SW480 (cell line): ENCODE data around the gene KCND1.
"Not testable (repeated sequence)": the region's sequence is repeated elsewhere in the genome, so short reads cannot be mapped to it uniquely, and the experiment has no call there.

Source experiments
- DNase-seq: peaks from one replicate; pipeline ENCODE4 v3.0.0-alpha.2; 2016; ENCODE audit warnings: low spot score

The KCND1 gene

DNA sequence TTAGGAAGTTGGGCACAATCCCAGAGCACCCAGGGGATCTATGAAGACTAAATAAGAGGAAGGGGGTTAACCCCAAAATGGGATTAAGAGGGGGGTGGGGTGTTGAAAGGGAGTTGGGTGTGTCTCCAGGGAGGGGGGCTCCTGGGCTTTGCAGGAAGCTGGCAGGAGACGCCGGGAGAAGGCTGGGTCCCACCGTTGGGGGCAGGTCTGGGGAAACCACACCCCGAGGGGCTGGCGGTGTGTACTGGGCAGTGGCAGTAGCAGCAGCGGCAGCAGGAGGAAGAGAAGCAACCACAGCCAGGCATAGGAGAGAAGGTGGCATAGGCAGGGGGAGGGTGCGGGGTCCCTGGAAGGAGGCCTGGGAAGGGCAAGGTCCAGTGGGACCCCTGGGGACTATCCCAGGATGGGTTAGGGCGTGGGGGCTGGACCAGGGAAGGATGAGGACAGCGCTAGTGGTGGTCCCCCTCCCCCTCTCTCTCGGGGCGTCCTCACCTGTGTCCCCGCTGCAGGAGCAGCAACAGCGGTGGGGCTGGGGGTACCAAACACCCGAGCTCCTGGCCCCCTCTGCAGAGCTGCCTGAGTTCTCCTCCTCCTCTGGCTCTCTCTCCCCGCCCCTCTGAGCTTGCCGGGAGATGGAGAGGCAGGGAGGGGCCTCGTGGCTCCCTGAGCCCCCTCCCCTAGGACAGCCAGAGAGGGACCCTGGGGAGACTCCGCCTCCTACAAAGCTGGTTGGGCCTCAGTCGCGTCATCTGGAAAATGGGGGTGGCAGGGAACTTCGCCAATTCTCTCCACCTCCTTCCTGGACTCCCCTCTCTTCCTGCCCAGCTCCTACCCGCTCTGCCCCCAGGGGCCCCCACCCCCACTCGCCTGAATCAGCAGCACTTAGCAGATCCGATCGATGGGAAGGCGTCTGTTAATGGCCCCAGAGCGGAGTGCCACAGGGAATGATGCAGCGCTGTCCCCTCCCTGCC is at the start of gene KCND1:
Gene KCND1 (minus strand): TSS at position 596 of the 971 bp plus-strand sequence. CDS start 1,573 bp downstream, outside the sequence.
- DNase-seq: peak; percentile 25

DNA sequence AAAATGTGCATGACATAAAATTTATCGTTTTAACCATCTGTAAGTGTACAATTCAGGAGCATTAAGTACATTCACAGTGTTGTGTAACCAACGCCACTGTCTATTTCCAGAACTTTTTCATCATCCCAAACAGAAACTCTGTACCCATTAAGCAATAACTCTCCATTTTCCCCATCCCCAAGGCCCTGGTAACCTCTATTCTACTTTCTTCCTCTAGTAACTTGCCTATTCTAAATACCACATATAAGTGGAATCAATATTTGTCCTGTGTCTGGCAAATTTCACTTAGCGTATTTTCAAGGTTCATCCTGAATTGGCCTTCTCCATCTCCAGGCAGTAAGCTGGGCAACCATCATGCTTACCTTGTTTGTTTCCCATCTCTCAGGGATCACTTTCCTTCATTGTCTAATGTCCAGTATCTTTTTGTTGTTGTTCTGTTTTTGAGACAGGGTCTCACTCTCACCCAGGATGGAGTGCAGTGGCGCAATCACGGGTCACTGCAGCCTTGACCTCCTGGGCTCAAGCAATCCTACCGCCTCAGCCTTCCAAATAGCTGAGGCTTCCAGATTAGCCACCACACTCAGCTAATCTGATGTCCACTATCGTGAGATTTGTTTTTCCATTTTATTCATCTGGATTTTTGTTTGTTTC is 48.1 kb upstream of the KCND1 start:
- DNase-seq: no peak

DNA sequence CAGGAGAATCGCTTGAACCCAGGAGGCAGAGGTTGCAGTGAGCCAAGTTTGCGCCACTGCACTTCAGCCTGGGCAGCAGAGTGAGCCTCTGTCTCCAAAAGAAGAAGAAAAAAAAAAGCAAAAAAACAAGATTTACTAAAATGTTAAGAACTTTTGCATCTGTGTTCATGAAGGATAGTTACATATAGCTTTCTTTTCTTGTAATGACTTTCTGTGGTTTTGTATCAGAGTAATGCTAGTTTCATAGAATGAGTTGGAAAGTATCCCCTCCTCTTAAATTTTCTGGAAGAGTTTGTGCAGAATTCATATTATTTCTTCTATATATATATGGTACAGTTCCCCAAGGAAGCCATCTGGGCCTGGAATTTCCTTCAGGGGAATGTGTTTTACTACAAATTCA is 47.4 kb upstream of the KCND1 start:
- DNase-seq: no peak

DNA sequence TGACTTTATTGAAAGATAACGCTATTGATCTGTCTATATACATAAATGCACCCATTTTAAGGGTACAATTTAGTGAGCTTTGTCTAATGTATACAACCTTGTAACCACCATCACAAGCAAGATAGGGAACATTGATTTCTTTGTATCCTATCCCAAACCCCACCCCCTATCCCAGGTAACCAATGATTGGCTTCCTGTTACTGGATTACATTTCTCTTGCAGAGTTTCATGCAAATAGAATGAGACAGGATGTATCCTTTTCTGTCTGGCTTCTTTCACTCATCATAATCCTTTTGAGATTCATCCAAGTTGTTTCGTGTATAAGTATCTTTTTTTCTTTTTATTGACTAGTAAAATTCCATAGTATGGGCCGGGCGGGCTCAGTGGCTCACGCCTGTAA is 32.1 kb upstream of the KCND1 start:
- DNase-seq: peak; percentile 17

DNA sequence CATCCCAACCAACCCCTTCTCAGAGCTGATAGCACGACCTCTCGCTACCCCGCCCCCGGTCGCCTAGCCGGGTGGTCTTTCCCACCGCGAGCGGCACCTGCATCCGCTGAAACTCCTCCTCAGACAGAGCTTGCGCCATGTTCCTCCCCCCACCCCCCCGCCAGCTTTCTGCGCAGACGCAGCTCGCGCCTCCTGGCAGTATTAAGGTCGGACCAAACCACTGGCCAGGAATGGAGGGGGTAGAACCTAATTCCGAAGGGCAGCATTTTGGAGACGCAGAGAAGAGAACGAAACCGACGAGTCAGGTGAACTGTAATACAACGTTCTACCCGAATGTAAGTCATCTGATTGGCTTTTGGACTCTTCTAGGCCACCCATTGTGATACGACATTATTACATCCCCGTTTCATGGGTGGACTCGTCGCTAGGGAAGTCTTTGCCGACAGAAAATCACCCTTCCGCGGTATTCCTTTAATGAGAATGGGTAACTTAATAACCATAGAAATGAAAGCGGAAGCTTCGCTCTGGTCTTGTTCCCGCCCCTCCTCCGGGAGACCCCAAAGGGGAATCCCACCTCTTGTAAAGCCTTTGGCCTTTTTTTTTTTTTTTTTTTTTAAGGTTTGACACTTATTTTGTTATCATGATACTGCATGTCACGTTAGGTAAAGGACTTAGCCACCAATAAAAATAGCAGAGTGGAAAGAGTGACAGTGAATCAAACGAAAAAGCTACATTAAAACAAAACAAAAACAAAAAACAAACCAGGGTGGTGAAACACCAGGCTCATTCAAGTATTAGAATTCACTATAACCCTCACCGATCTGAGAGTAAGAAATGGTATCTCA is 30.7 kb upstream of the KCND1 start, which contains the start of gene GRIPAP1:
Gene GRIPAP1 (minus strand): TSS at position 174 of the 845 bp plus-strand sequence. CDS start 35 bp downstream, at position 139.
- peak; percentile 85 for DNase-seq

DNA sequence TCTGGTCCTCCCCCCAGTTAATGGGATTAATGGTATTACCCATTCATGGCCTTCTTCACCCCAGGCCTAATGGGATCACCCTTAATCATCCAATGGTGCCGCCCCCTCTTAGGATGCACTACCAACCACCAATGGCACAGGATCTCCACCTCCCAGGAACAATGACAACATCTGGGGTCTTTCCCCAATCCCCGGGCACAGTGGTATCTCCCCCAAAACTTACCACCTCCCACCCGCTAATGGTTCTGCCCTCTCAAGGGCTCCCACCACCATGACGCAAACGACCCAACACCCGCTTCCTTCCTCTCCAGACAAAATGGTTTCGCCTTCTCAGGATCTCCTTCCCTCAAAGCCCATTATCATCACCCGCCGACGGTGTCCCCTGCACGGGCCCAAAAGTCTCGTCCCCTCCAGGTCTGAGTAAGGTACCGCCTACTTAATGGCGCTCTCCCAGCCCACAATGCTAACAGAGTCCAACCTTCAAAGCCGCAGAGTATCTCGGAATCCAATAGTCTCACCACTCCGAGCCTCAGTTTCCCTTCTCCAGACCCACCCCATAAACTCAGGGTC is 30.0 kb upstream of the KCND1 start:
- DNase-seq: peak; percentile 15

DNA sequence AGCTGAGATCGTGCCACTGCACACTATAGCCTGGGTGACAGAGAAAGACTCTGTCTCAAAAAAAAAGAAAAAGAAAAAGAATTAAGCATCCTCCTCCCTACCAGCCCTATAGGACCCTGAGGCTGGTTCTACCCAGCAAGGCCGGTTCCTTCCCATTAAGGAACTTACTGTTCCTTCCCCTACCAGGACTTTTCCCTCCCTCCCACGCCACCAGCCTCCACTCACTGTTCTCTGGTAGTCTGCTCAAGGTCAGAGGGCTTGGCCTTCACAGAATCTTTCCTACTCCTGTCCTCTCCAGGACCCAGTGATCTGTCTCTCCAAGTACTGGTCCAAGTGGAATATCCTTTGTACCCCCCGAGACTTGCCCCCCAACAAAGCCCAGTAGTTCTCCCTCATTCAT is 29.0 kb upstream of the KCND1 start:
- DNase-seq: no peak

DNA sequence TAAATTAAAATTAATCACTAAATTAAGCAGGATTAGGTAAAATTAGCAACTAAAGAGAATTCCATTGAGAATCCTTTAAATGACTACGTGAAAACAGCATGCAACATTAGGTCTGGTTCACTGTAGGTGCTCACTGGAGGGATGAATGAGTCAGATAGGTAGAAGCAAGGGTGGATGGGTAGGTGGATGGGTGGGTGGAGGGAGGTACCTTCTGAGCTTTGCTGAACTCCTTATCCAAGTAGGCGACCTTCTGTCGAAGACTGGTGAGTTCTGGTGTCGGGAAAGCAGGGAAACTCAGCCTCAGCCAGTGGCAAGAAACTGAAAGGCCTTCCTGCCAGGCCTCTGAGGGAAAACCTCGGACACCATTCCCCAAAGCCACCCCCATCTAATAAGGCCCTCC is 27.4 kb upstream of the KCND1 start:
- DNase-seq: no peak

DNA sequence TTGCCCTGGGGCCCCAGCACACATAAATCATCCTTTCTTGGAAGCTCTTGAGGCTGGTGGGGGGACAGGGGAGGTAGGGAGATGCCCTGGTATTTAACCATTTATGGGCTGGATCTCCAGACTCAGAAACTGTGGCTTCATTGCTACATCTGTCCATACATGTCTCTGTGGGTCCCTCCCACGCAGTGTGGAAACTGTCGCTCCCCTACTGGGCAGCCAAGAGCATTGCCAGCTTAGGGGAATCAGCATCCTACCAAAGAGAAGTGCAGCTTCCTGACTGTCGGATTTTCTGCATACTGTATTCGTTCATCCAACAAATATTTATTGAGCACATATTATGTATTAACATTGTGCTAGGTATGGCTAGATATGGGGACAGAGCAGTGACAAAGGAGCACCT is 26.7 kb upstream of the KCND1 start:
- no peak for DNase-seq

DNA sequence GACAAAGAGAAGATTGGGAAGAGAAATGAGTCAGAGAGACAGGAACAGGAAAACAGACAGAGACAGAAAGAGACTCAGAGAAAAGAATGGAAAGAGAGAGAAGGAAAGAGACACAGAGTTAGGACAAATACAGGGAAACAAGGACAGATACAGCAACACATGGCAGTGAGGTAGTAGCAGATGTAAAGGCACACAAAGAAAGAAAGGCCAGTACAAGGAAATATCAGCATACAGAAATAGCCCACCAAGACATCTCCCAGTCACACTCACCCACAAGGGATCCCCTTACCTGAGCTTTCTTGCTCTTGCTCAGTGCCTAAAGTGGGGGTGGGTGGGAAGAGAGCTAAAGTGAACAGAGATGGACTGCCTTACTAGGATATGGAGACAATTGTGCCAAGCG is 26.2 kb upstream of the KCND1 start:
- DNase-seq: no peak

DNA sequence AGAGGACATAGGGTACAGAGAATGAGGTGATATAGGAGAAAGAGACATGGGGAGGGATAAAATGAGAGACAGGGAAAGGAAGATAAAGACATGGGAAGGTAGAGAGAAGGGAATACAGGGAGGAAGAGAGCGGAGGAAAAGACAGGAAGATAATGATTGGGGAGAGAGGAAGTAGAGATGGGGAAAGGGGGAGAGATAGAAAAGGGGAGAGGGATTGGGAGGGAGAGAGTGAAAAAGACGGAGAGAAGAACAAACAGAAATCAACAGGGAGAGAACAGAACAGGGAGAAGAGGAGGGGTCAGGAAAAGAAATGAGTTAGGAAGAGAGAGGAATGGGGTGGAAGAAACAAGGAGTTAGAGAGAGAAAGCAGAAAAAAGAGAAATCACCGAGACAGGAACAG is 25.8 kb upstream of the KCND1 start:
- DNase-seq: no peak

DNA sequence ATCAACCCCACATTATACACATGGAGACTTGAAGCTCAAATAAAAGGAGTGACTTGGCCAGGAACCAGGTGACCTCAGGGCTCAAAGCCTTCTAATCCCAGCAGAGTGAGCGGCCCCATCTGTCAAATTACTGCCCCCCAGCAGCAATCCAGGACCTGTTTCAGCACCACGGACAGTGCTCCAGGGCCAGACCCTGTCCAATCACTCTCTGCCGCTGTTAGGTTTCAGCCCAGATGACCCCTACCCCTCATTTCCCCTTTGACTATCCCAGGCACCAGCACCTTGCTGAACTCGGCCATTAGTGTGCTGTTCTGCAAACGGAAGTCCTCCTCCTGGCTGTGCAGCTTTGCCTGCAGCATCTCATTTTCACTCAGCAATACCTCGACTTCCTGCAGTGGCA is 25.3 kb upstream of the KCND1 start:
- no peak for DNase-seq

DNA sequence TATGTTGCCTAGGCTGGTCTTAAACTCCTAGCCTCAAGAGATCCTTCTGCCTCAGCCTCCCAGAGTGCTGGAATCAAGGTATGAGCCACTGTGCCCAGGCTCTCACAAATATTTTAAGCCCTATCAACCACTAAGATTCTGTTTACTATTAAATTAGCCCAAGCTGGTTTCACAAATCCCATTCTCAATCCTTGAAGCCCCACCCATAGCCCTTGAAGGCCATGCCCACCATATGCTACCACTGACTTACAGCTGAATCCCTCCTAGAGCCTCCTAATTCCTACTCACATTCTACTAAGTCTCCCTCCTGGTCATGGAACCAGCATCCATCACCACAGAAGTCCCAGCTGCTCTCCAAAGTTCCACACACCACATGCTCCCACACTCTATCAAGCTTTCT is 20.7 kb upstream of the KCND1 start:
- DNase-seq: no peak

DNA sequence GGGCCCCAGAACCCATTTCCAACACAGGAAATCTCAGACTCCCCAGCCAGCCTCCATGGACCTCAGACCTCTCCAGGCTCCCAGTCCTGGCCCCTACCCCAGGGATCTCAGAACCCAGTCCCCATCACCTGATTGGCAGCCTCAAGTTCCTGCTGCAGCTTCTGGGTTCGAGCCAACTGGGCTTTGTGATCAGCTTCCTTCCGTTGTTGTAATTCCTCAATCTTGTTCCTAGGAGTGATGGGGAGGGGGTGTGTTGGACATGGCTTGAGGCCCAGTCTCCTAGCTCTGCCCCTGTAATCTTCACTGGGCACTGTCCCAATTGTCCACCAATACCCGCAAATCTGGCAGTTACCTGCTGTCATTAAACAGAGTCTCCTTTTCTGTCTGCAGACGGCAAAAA is 17.8 kb upstream of the KCND1 start:
- DNase-seq: no peak

DNA sequence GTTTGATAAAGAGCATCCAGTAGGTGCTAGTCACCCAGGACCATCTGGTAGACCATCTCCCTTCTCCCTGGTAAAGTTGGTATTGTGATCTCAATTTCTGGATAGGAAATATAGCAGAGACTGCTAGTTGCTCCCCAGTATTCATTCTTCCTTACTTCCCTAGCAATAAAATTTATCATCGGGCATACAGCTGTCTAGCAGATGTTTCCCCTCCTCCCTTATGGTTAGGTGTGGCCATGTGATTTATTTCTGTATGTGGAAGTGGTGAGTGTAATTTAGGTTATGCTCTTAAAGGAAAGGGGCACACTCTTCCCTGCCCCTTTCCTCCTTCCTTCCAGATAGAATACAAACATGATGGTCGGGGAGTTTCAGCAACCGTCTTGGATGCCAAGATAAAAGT is 12.3 kb upstream of the KCND1 start:
- no peak for DNase-seq

DNA sequence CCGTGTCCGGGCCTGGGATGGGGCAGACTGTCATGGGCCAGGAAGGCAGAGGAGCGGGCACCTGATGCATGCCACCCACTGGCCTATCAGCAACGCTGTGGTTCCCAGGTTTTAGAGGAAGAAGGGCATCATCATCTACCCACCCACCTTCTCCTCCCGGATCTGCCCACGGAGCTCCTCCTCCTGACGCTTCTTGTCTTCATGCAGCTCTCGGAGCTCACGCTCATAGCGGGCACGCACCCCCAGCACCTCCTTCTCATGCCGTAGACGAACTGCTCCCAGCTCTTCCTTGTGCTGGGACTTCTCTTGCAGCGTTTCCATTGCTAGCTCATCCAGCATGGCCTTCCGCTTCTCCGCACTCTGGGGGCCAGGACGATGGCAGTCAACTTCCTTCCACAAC is 11.4 kb upstream of the KCND1 start:
- DNase-seq: no peak

DNA sequence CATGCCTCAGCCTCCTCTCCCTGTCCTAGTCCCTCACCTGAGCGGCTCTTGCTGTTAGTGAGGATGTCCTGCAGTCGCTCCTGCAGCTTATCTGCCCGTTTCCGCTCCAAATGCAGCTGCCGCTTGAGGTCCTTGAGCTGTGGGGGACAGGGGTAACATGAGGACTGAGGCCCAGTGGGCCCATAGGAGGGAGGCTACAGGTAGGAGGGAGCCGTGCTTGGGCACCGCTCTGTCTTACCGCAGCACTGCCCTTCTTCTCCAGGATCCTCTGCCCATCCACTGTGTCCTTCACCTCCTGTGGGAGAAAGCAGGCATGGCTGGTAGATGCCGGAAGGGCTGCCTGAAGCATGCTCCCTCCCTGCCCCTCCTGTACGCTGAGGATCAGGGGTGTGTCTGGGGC is 9.5 kb upstream of the KCND1 start:
- no peak for DNase-seq

DNA sequence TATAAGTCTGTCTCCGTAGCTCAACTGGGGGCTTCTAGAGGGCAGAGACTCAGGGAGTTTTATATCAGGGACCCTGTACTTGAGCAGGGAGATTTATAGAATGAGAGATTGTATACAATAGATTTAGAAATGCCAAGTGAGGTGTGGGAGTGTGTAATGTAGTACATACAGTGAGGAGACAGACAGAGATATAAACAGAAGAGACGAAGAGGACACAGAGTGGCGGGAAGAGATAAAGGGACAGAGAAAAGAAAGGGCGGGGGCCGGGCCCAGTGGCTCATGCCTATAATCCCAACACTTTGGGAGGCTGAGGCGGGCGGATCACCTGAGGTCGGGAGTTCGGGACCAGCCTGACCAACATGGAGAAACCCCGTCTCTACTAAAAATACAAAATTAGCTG is 8.7 kb upstream of the KCND1 start:
- DNase-seq: not testable (repeated sequence)

DNA sequence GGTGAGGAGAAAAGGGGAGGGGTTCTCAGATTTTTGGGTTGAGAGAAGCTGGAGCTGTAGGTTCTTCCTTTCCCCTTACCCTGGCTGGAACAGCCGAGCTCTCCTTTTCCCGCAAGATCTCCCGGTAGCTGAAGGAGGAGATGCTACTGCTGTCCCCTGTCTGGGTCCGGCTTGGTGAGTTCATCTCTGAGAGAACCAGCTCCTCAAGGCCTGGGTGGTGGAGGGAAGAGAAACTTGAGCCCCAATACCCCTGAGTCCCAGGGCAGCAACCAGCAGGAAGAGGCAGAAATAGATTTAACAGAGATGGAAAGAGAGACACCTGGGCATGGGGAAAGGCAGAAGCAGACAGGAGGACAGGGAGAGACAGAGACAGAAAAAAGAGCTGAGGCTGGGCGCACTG is 6.6 kb upstream of the KCND1 start:
- no peak for DNase-seq

DNA sequence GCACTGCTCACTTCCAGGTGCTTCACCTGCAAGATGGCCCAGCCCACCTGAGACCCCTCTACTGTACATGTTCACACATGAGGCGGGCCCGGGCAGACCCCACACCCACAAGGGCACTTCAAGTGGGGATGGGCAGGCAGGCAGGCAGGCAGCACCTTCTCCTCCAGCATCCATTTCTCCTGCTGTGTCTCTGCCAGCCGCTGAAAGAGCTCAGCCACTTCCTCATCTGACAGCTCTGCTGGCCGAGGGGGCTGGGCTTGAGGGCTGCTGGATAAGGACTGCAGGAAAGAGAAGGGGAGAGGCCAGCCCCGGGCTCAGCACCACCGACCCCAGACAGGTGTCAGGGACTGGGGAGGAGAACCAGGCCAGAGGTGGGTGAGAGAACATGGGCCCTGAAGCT is 4.4 kb upstream of the KCND1 start:
- DNase-seq: no peak

DNA sequence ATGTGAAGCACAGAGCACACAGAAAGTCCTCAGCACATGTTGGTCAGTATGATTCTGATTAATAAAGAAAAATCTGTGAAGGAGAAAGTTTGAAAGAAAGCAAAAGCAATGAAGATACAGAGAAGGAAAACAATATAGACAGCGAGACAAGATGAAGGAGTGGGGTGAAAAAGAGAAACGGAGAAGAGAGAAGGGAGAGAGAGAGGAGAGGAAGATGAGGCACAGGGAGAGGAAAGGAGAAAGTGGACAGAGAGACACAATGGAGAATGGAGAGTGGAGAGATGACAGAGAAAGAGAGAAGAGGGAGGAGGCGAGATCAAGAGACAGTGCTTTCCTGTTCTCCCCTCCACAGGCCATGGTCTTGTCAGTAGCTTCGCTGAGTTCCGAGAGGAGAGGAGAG is 3.9 kb upstream of the KCND1 start:
- no peak for DNase-seq

DNA sequence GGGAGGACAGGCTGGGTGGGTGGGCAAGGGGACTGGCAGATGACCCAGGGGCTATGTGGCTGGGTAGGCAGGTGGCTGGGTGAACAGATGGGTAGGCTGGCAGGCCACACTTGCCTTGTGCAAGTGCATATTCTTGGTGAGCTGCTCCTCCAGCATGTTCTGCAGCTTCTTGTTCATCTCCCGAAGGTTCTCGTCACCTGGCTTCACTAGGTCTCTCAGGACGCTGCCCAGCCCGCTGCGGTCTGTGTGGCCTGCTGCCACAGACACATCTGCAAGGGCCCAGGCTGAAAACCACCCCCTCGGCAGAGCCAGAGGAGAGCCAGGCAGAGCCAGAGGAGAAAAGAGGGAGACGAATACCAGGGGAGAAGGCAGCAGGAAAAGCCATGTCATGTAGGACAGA is 3.4 kb upstream of the KCND1 start:
- no peak for DNase-seq
